Stimulated activated CD4-positive, alpha-beta T cell treated with anti-CD3 and anti-CD28 coated beads, TNF-alpha, amount 100 ng/mL, for 4 hours (primary cell): ENCODE measurements around the gene MBP.
"Not testable (repeated sequence)": the region's sequence is repeated elsewhere in the genome, so short reads cannot be mapped to it uniquely, and the experiment has no call there.

Source experiments
- DNase-seq, 3 experiments: peaks; one replicate each; pipeline ENCODE4 v3.0.0-alpha.2; 2020; ENCODE audit warnings: low read depth in 3 of 3

The MBP gene

DNA sequence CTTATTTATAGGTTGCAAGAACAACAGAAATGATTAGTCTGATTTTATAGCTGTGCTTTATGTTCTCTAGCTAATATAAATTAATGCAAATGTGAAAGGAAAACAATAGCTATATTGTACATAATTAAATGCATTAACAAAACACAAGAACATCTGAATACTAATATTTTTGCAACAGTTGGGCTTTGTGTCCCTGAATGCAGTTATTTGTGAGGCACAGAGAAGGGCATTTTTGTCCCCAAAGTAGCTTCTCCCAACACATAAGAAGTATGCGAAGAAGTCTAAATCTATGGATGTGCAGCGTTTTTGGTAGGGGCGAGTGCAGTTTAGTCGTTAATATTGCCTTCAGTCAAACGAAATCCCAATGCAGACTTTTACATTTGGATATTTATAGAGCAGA lies 110.0 kb downstream of the MBP start:
- no peak for DNase-seq

- DNase-seq: no peak
These were observed 110.5 kb downstream of the MBP start for GRCh38 chr18:77022116-77022515.

DNA sequence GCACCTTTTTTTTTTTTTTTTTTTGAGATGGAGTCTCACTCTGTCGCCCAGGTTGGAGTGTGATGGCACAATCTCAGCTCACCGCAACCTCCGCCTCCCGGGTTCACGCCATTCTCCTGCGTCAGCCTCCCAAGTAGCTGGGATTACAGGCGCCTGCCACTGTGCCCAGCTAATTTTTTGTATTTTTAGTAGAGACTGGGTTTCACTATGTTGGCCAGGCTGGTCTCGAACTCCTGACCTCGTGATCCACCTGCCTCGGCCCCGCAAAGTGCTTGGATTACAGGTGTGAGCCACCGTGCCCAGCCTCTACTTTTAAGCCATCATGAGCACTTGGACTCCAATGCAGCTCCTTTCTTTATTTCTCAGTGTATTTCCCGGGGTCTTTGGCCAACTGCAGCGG lies 111.1 kb downstream of the MBP start:
- DNase-seq: not testable (repeated sequence)

DNA sequence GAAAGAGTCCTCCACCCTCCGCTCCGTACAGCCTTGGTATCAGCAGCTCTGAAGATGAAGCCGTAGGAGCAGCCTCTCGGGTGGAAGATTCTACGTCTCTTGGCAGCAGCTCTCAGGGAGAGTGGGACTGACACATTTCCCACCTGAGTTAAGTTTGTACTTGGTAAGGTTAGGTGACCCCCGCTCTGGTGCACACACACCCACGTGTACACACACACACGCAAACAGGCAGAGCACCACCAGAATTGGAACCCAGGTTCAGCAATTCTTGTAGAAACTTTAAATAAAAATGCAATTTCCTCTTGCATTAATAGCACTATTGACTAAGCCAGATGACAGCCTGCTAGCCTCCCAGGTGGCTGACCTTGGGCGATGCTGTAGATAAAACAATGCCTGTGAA lies 111.5 kb downstream of the MBP start:
- DNase-seq: no peak

GRCh38 chr18:77020561-77020960 lies 112.0 kb downstream of the MBP start:
- DNase-seq: no peak

GRCh38 chr18:77019641-77020040 lies 112.9 kb downstream of the MBP start:
- no peak for DNase-seq

- DNase-seq: not testable (repeated sequence)
These were observed 113.9 kb downstream of the MBP start for GRCh38 chr18:77018650-77019049.

- DNase-seq: no peak
These were observed 115.2 kb downstream of the MBP start for GRCh38 chr18:77017355-77017754.

DNA sequence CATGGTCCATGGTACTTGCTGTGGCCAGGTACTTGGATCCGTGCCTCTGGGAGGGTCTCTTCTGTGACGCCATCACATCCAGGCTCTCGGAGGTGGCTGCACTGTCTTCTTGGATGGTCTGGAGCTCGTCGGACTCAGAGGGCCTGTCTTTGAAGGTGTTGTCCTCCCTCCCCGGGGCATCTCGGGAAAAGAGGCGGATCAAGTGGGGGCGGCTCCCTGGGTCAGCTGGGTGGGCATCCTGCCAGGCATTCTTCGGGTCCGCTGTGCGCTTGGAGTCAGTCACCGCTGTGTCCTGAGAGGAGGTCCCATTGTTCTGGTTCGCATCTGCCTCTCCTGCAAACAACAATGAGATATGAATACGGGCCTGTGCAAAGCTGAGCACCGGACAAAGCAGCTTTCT lies 115.6 kb downstream of the MBP start:
- DNase-seq: no peak

- DNase-seq: no peak
These were observed 116.5 kb downstream of the MBP start for GRCh38 chr18:77015771-77016710.

- DNase-seq: no peak
These were observed 117.4 kb downstream of the MBP start for GRCh38 chr18:77015169-77015568.

DNA sequence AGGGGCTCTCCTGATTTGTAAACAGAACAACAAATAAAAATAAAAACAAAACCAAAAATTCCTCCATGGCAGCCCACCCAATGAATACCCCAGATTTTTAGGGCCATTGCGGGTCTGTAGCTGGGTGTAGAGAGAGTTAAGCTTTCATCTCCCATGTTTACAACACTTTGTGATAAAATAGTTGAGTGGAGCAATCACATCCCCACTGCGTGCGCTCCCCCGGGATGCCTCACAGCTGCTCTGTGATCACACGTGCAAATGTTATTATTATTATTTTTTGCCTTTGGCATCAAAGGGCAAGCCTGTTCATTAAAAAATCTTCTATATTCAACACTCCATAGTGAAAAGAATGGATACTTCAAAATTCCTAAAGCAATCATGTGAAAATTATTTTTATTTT lies 118.0 kb downstream of the MBP start:
- DNase-seq: no peak

DNA sequence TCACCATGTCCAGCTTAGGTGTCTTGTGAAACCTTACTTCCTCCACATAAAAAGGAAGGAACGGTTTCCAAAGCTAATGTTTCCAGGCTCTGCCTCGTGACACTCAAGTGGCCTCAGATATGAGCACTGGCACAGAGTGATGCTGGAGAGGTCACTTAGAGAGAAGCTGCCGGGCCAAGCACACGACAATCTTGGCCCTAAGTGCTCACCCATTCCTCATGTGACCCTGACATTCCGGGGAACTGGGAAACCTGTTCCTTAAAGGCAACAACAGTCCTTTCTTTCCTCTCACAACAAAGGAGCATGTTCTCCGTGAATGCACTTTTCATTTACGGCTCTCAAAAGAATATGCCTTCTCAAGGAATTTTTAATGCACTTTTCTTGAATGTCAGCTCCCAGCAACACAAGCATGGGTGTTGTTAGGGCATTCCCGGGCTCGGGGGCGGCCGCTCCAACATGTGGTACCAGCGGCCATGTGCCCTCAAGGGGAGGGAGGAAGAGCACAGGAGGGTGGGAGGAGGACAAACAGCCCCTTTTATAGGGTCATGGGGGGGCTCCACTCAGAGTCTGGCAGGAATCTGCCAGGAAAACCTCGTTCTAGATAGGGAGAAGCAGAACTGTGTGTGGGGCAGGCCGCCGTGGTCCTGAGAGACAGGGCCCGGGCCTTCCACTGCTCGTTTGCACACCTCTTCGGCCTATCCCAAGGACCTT lies 118.6 kb downstream of the MBP start:
- no peak for DNase-seq

DNA sequence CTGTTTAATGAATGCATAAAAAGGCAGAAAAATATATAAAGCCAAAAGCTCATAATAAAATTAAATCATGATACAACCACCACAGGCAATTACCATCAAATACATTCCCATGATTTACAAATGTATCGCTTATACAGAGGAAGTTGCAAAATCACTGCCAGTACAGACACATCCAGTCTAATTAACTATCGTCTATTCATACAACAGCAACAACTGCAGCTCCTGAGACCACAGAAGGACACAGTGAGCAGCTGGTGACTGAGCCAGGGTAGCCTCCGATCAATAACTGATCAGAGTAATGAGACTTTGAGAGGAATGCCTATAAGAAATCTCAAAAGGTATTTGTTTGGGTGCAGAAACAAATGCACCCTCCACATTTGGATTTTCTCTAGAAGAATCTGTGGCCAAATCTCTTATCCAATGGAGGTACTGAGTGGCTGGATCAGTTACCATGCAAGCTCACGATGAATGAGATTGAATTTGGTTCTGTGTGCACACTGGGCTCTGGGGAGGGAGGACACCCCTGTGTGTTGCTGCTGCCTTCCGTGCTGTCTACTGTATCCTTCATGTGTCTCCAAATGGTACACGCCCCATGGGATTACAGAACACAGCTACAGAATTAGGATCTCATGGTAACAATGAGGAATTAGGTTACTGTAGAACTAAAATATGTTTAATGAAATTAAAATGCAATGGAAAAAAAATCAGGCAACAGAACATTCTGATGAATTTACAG lies 119.6 kb downstream of the MBP start:
- no peak for DNase-seq

GRCh38 chr18:77012120-77012519 lies 120.5 kb downstream of the MBP start:
- no peak for DNase-seq

- DNase-seq: no peak
These were observed 122.9 kb downstream of the MBP start for GRCh38 chr18:77009675-77010074.

- DNase-seq: no peak
These were observed 123.8 kb downstream of the MBP start for GRCh38 chr18:77008576-77009315.

- no peak for DNase-seq
These were observed 124.6 kb downstream of the MBP start for GRCh38 chr18:77008006-77008405.

- no peak for DNase-seq
These were observed 125.3 kb downstream of the MBP start for GRCh38 chr18:77007251-77007650.

GRCh38 chr18:77006305-77007175 lies 126.0 kb downstream of the MBP start:
- no peak for DNase-seq
